Activated CD8-positive, alpha-beta T cell treated with anti-CD3 and anti-CD28 coated beads for 36 hours (primary cell): ENCODE measurements around the gene TOMM40L. TPM values are rescaled to one million over a fixed set of nuclear protein-coding genes. Genes with fewer than 3 reads are reported as not detected.

Experiments
- ATAC-seq: fragments of 200-7000 bp; cut with Tn5 transposase; one replicate; pipeline ENCODE4 v1.10.0; 2021; ENCODE audit warnings: mild to moderate bottlenecking, moderate library complexity
- CTCF ChIA-PET: fragments of 350-600 bp; sonication (Branson Sonifier 250); formaldehyde crosslinking; loops from one replicate; lab custom pipeline; 2021; ENCODE audit warnings: antibody characterized with exemption; lab: Charles Lee
- POLR2A ChIA-PET: fragments of 350-600 bp; sonication (Branson Sonifier 250); formaldehyde crosslinking; loops from one replicate; lab custom pipeline; 2021; ENCODE audit warnings: antibody characterized with exemption; lab: Charles Lee
- DNase-seq: peaks from one replicate; pipeline ENCODE4 v3.0.0-alpha.2; 2020
- H3K27ac Mint-ChIP-seq: one replicate; pipeline ENCODE4 v1.8.0; 2021; ENCODE audit warnings: mild to moderate bottlenecking, mixed read lengths
- H3K27me3 Mint-ChIP-seq: one replicate; pipeline ENCODE4 v1.8.0; 2021; ENCODE audit warnings: mixed read lengths
- H3K36me3 Mint-ChIP-seq: one replicate; pipeline ENCODE4 v1.8.0; 2021; ENCODE audit warnings: low read depth, mixed read lengths
- H3K4me1 Mint-ChIP-seq: one replicate; pipeline ENCODE4 v1.8.0; 2021; ENCODE audit warnings: low read depth, mixed read lengths
- H3K4me3 Mint-ChIP-seq: one replicate; pipeline ENCODE4 v1.8.0; 2021; ENCODE audit warnings: mild to moderate bottlenecking, moderate library complexity, mixed read lengths
- H3K9me3 Mint-ChIP-seq: one replicate; pipeline ENCODE4 v1.8.0; 2021; ENCODE audit warnings: mixed read lengths
- CTCF ChIP-seq: fragments of 200-600 bp; IDR thresholded peaks from one replicate; pipeline ENCODE4 v1.8.0; 2022; ENCODE audit warnings: antibody characterized with exemption, mild to moderate bottlenecking
- intact Hi-C: fragments of 100-400 bp; cut with micrococcal nuclease; formaldehyde crosslinking; loops from one replicate; pipeline ENCODE4 v1.10.0; 2022
- total RNA-seq, 2 experiments: library from RNA; stranded (reverse); gene quantifications; one replicate each; pipeline ENCODE4 v1.2.3, GENCODE V29; 2021

TOMM40L gene
- total RNA-seq, 2 experiments from 2014 or later: 11.6 to 12.1 TPM

DNA sequence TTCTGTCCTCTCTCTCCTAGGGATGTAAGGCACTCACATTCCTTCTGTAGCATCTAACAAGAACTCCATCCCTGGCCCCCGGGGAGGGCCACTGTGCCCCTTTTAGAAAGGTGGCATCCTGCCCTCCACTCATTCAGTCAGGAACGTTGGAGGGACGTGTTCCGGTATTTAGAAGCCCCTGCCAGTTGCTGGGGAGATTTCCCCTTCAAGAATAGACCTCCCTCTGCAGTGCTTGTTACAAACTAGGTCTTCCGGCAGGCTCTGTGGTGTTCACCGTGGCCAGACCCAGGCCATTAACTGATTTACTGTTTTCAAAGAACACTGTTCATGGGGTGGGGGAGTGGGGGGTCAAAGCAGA, 33.5 kb downstream of the TOMM40L start:
- intact Hi-C loops: no loop called here
- Mint-ChIP-seq H3K36me3 (peaks cover 14% of the 10 kb centered on the region), H3K27me3 (peaks cover 48% of the 10 kb centered on the region), H3K4me3 (peak overlapping the region; percentile 34), H3K27ac (no peak overlapping the region), H3K9me3 (peaks cover 13% of the 10 kb centered on the region), H3K4me1 (peaks cover 8% of the 10 kb centered on the region)
- TF ChIP-seq CTCF: no peak
- CTCF ChIA-PET: interaction anchor here (0.5 to 2.0 kb wide), 7 partner anchors 10 to 124 kb away, joined by 3 to 10 read pairs (median 3); no protein-coding TSS in a partner anchor
- DNase-seq (no peak), ATAC-seq (no peak)
- POLR2A ChIA-PET: interaction anchor here (0.8 to 1.2 kb wide), 2 partner anchors 10 to 97 kb away, joined by 3 to 4 read pairs; no protein-coding TSS in a partner anchor

- no peak for DNase-seq
- ChIA-PET CTCF (interaction anchor here (1.1 to 1.6 kb wide), 4 partner anchors 32 to 123 kb away, joined by 3 to 6 read pairs (median 4); no protein-coding TSS in a partner anchor), POLR2A (interaction anchor here (1.1 kb wide), 1 partner anchor 23 kb away, joined by 4 read pairs; no protein-coding TSS in a partner anchor)
- Mint-ChIP-seq H3K27me3 (peaks cover 49% of the 10 kb centered on the region), H3K9me3 (peaks cover 13% of the 10 kb centered on the region), H3K4me3 (no peak overlapping the region), H3K36me3 (peaks cover 14% of the 10 kb centered on the region), H3K4me1 (peaks cover 8% of the 10 kb centered on the region), H3K27ac (no peak overlapping the region)
- ATAC-seq: no peak
- TF ChIP-seq CTCF: no peak
- intact Hi-C loops: no loop called here
These were observed 33.9 kb downstream of the TOMM40L start for GRCh38 chr1:161259765-161260164.

- ChIA-PET POLR2A (interaction anchor here (1.1 kb wide), 2 partner anchors 24 to 35 kb away, joined by 3 to 4 read pairs; partner anchors contain the start of gene TOMM40L), CTCF (interaction anchor here (1.1 to 1.6 kb wide), 5 partner anchors 31 to 122 kb away, joined by 3 to 6 read pairs (median 3); no protein-coding TSS in a partner anchor)
- no peak for TF ChIP-seq CTCF
- DNase-seq (no peak), ATAC-seq (no peak)
- H3K36me3 Mint-ChIP-seq: peaks cover 14% of the 10 kb centered on the region
- H3K4me1 Mint-ChIP-seq: peaks cover 8% of the 10 kb centered on the region
- no peak overlapping the region for H3K27ac Mint-ChIP-seq
- intact Hi-C loops: no loop called here
- peaks cover 50% of the 10 kb centered on the region for H3K27me3 Mint-ChIP-seq
- peaks cover 13% of the 10 kb centered on the region for H3K9me3 Mint-ChIP-seq
- no peak overlapping the region for H3K4me3 Mint-ChIP-seq
These were observed 34.8 kb downstream of the TOMM40L start for GRCh38 chr1:161260376-161261260.

GRCh38 chr1:161261261-161262235, 35.7 kb downstream of the TOMM40L start:
- POLR2A ChIA-PET: interaction anchor here (0.7 to 1.1 kb wide), 2 partner anchors 29 to 36 kb away, joined by 3 read pairs; partner anchors contain the start of gene TOMM40L

More at GRCh38 chr1:161261261-161262235, 35.7 kb downstream of the TOMM40L start:
- DNase-seq (no peak), ATAC-seq (no peak)
- no peak for TF ChIP-seq CTCF
- peaks cover 8% of the 10 kb centered on the region for H3K4me1 Mint-ChIP-seq
- H3K9me3 Mint-ChIP-seq: peaks cover 13% of the 10 kb centered on the region
- CTCF ChIA-PET: interaction anchor here (1.3 to 1.6 kb wide), 2 partner anchors 30 to 35 kb away, joined by 3 to 6 read pairs; no protein-coding TSS in a partner anchor
- H3K27ac Mint-ChIP-seq: no peak overlapping the region
- H3K36me3 Mint-ChIP-seq: peaks cover 14% of the 10 kb centered on the region
- intact Hi-C loops: no loop called here
- H3K4me3 Mint-ChIP-seq: no peak overlapping the region
- H3K27me3 Mint-ChIP-seq: peaks cover 48% of the 10 kb centered on the region
